PC-9 (cell line): Measurements from ENCODE around the gene NDP.

Source experiments
- CTCF ChIP-seq: fragments of 200-600 bp; sonication (generic); conservative IDR thresholded peaks from 2 replicates; pipeline ENCODE4 v1.6.1; 2017; ENCODE audit warnings: mixed run types, antibody characterized with exemption, mild to moderate bottlenecking, moderate library complexity
- EZH2 ChIP-seq: fragments of 200-600 bp; sonication (generic); IDR thresholded peaks from 2 replicates; pipeline ENCODE4 v1.8.0; 2017; ENCODE audit warnings: antibody characterized with exemption, low read depth

GRCh38 chrX:43899878-43900815 is 73.0 kb downstream of the NDP start:
- TF ChIP-seq CTCF (no peak), EZH2 (no peak)
